ENCODE results near the gene PHKB.
"Not testable (repeated sequence)": the region's sequence is repeated elsewhere in the genome, so short reads cannot be mapped to it uniquely, and the experiment has no call there.

Gene PHKB

GRCh38 chr16:47470810-47471209 is 9.7 kb downstream of the PHKB start:
- no peak for DNase-seq

DNA sequence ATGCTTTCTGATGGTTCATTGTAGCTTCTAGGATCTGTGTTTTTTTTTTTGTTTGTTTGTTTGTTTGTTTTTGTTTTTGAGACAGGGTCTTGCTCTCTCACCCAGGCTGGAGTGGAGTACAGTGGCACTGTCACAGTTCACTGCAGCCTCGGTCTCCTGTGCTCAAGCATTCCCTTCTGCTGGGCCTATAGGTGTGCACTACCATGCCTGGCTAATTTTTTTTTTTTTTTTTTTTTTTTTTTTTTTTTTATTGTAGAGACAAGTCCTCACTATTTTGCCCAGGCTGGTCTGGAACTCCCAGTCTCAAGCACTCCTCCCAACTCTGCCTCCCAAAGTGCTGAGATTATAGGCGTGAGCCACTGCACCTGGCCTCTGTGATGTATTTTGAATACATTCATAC is 11.9 kb downstream of the PHKB start:
- not testable (repeated sequence) for DNase-seq

GRCh38 chr16:47473792-47474191 is 12.7 kb downstream of the PHKB start:
- DNase-seq: no peak

DNA sequence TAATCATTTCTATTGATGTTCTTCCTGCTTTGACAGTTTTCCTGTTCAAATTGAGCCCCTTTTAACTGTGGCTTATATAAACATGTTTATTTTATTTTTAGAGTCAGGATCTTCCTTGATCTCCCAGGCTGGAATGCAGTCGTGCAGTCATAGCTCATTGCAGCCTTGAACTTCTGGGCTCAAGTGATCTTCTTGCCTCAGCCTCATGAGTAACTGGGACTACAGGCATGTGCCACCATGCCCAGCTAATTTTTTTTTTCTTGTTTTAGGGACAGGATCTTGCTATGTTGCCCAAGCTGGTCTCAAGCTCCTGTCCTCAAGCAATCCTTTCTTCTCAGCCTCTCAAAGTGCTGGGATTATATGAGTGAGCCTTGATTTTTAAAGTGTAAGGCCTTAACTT is 14.7 kb downstream of the PHKB start:
- no peak for DNase-seq

DNA sequence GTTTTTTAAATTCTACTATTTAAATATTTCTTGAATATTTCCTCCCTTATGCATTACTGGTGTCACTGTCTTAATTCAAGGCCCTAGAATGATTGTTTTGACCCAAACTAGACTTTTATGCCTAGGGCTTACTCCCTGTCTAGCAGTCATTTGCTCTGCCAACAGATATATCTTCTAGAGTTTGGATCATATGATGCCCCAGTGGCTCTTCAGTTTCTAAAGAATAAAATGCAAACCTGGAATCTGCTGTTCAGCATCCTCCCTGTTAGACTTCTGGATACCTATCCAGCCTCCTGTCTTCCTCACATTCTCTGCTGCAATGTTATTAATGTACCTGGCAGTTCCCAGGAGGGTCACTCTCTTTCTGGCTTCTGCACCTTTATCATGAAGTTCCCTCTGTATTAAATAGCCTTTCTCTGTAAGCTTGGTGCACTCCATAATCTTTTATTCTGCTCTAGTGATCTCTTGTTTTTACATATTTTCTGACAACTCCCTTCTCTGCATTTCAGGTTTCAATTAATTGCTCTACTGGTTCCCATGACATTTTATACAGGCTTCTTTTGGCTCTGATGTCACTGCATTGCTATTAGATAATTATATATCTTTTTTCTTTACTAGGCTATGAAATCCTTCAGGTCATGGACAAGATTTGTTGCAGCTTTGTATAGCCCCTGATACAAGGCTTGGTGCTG is 15.7 kb downstream of the PHKB start:
- DNase-seq: no peak

- no peak for DNase-seq
Measured at GRCh38 chr16:47477679-47478078, 16.5 kb downstream of the PHKB start.

DNA sequence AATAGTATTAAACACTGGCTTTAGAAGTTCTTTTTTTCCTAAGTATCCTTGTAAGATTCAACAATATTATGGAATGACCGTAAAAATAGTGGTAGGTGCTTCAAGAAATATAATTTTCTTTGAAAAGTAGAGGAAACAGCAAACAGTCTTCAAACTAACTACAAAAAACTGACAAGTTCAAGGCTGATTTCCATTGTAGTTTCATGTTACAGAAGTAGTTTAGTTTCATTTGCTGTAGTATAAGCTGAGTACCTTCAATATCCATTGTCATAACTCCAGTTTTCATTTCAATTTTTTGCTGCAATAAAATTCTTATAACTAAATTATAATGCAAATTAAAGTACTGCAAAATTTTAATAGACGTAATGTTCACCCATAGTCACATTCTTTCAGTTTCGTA is 19.3 kb downstream of the PHKB start:
- DNase-seq: no peak

- no peak for DNase-seq
Measured at GRCh38 chr16:47481698-47482374, 20.7 kb downstream of the PHKB start.

GRCh38 chr16:47483616-47484015 is 22.5 kb downstream of the PHKB start:
- no peak for DNase-seq

DNA sequence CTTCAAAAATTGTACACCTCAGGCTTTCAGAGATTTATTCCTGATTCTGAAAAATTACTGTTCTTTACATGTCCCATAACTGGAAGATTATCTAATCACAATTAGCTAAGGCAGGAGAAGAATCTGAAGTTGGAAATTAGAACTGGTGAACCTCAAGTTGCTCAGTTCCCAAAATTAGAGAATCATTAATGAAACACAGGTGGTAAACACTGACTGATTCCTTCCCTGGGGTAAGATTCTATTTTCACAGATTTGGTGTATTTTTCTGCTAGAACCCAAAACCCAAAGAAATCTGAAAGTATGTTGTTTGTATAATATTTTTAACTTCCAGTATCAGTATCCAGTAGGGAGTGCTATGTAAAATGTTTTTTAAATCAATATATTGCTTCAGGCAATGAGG is 25.7 kb downstream of the PHKB start:
- no peak for DNase-seq

DNA sequence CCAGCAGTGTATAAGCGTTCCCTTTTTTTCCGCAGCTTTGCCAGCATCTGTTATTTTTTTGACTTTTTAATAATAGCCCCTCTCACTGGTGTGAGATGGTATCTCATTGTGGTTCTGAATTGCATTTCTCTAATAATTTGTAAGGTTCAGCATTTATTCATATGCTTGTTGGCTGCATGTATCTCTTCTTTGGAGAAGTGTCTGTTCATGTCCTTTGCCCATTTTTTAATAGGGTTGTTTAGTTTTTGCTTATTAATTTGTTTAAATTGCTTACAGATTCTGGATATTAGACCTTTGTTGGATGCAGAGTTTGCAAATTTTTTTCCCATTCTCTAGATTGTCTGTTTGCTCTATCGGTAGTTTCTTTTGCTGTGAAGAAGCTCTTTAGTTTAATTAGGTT is 26.9 kb downstream of the PHKB start:
- DNase-seq: no peak

DNA sequence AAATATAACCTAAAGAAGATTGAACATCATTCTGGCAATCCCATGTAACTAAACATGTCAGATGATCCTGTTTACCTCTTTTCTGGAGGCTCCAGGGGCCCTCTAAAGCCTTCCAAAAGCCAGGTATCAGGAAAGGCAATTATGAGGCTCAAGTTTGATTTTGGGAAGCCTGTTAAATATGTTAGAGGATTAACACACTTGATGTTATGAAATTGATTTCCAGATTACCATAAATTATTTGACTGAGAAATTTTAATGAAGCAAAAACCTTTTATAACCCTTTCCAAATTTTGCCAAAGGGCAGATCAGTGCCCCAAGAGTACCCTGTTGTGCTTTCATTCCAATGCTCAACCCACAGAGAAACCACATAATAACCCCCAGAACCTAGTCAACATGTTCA is 29.3 kb downstream of the PHKB start:
- no peak for DNase-seq

- DNase-seq: no peak
Measured at GRCh38 chr16:47492036-47492427, 30.9 kb downstream of the PHKB start.

DNA sequence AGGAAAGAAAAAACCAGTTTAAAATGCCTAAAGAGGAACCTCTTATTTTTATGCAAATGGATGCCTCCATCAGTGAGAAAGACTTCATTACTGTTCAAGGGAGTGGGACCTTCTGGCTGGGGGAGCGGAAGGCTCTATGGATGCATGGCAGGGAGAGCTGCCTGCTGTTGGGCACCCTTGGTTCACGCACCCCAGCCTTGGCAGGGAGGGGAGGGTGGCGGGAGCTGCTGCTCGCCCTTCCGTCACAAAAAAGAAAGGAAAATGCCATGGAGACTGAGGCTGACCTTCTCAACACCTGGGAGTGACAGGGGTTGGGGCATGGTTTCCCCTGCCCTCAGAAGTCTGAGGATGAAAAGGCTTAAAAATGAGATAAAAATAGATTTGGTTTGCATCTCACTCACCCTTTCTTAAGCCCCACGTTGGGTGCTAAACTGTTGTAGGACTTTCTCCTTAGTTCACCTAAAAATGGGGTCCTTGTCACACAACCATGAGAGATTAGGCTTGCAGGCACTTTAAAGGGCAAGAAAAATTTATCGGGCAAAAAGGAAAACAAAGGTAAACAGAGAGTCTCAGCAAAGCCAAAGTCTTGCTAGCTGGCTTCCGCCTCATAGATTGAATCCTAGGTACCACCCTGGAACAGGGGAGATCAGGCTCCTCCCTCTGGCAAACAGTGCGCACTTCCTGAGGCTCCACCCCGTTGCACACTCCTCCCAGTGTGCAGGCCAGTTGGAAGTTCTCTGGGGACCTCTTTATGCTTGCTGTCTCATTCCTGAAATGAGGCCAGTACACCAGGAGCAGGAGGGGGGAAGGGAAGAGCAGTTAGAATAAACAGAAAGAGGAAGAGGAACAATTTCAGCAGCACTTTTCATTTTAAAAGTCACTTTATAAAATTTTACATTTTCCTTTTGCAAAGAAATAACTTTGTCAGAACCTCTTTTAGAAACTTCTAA is 31.6 kb downstream of the PHKB start:
- DNase-seq: peak; percentile 88

- peak; percentile 59 for DNase-seq
Measured at GRCh38 chr16:47493381-47494337, 32.5 kb downstream of the PHKB start.

DNA sequence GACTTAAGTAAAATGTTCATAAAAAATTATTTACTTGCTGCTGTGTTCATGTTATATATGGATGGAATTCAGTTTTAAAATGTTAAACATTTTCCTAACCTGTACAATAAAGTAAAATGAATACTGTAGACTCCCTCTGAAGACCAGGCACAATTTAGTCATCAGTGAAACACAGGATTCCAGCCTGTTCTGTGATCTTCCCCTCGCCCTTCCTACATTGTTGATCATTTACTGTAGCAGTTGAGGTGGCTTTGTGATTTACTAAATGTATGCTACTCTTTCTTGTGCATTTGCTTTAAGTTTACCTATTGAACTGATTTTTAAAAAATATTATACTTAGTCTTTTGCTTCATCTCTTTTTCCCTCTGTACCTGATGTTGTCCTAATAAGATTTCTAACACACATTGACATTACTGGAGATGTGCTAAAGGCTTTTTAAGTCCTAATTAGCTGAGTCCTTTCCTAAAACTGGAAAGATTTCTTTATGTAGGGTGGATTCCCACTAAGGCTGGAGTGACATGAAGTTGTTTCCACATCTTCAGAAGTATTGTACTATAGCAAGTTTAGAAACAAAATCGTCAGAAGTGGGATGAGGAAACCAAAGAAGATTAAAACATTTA is 38.1 kb downstream of the PHKB start:
- no peak for DNase-seq

GRCh38 chr16:47499700-47500264 is 38.7 kb downstream of the PHKB start:
- DNase-seq: no peak

DNA sequence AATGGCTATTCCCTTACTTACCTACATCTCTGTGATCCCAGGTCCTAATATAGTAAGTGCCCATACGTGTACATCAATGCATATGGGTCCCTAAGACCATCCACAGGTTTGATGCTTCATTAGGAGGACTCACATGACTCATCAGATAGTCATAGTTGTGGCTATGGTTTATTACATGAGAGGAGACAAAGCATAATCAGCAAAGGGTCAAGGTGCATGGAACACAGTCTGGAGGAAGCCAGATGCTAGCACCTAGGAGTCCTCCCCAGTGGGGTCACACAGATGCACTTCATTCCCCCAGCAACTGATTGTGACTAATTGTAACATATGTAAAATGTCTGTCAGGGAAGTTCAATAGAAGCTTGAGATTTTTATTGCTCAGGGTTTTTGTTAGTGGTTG is 42.8 kb downstream of the PHKB start:
- DNase-seq: no peak

DNA sequence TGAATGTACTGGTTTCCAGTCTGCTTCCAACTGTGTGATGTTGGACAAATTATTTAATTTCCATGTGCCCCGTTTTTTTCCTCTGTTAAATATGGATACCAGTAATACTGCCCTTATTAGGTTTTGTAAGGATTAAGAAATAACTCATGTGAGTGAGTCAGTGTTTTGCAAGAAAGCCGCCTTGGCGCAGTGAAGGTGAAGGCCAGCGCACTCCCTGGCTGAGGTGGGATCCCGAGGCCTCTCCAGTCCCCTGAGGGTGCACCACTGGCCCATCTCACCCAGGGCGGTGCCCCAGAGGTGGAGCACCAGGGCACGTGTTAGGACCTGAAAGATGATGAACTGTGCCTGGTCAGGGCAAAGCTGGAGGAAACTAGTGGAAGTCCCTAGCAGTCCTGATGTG is 43.5 kb downstream of the PHKB start:
- DNase-seq: no peak

DNA sequence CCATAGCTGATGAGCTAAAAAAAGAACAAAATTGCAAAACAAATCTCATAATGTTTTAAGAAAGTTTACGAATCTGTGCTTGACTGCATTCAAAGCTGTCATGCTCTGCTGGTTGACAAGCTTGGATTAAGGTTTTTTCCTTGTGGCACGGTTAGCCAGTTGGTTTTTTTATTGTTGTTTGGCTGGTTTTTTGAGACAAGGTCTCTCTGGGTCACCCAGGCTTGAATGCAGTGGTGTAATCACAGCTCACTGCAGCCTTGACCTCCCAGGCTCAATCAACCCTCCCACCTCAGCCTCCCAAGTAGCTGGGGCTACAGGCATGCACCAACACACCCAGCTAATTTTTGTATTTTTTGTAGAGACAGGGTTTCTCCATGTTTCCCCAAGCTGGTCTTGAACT is 45.7 kb downstream of the PHKB start:
- DNase-seq: no peak

DNA sequence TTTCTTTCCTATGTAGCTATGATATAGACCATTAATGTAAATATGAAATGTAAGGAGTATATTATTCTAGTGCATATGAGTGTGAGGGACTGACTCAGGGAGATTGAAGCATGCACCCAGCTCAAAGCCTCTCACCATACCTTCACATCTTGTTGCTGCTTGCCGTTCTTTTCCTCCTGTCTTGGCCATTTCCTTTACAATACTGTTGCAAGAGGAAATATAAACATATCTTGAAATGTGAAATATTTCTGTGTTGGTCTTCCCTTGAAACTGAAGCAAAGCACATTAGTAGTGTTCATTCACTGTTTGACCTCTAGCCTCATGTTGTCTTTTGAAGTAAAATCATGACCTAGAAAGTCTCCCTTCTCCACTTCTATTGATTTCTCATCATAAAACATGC is 46.6 kb downstream of the PHKB start:
- DNase-seq: no peak

- no peak for DNase-seq
Measured at GRCh38 chr16:47511882-47512281, 50.8 kb downstream of the PHKB start.

All from OCI-M1 (cell line).